GM12892 (cell line): ENCODE measurements around the gene ZNF586.

Experiments used
- POLR2A ChIP-seq: IDR thresholded peaks from 2 replicates; pipeline ENCODE4 v1.6.1; 2011; ENCODE audit warnings: low read depth, low read length, control low read depth
- POLR2AphosphoS5 ChIP-seq: IDR thresholded peaks from 2 replicates; pipeline ENCODE4 v1.6.1; 2011; ENCODE audit warnings: low read depth, low read length, control low read depth

GRCh38 chr19:57759096-57759495 is 10.4 kb upstream of the ZNF586 start:
- TF ChIP-seq POLR2AphosphoS5 (no peak), POLR2A (no peak)
